ENCODE data around the gene WDR73. TPM values are rescaled to one million over a fixed set of nuclear protein-coding genes. Genes with fewer than 3 reads are reported as not detected.

Gene WDR73
- total and polyA plus RNA-seq, 10 of the 15 experiments (the other 5 are each of a cell fraction or from before 2014, with no cell fraction given) = 4.4 to 25.6 (median 16.3) TPM

- peak; percentile 24; the same call in 1 of the 2 replicates for TF ChIP-seq ZNF687 (IDR thresholded peaks at IDR 0.05)
- TF ChIP-seq ZNF24 (IDR thresholded peaks at IDR 0.05) = no peak
- no peak for TF ChIP-seq RCOR1 (conservative IDR thresholded peaks at IDR 0.05; ENCODE audit: low read depth, low read length)
- 0 out of 2 replicates have a peak, but pooled peaks have one; percentile 30 for TF ChIP-seq NR2F1 (conservative IDR thresholded peaks at IDR 0.05)
- no peak for TF ChIP-seq NFYB (IDR thresholded peaks at IDR 0.05; ENCODE audit: insufficient read depth, low read depth, low read length)
- TF ChIP-seq IRF3 (IDR thresholded peaks at IDR 0.05) = no peak
- TF ChIP-seq, protein P1, sequence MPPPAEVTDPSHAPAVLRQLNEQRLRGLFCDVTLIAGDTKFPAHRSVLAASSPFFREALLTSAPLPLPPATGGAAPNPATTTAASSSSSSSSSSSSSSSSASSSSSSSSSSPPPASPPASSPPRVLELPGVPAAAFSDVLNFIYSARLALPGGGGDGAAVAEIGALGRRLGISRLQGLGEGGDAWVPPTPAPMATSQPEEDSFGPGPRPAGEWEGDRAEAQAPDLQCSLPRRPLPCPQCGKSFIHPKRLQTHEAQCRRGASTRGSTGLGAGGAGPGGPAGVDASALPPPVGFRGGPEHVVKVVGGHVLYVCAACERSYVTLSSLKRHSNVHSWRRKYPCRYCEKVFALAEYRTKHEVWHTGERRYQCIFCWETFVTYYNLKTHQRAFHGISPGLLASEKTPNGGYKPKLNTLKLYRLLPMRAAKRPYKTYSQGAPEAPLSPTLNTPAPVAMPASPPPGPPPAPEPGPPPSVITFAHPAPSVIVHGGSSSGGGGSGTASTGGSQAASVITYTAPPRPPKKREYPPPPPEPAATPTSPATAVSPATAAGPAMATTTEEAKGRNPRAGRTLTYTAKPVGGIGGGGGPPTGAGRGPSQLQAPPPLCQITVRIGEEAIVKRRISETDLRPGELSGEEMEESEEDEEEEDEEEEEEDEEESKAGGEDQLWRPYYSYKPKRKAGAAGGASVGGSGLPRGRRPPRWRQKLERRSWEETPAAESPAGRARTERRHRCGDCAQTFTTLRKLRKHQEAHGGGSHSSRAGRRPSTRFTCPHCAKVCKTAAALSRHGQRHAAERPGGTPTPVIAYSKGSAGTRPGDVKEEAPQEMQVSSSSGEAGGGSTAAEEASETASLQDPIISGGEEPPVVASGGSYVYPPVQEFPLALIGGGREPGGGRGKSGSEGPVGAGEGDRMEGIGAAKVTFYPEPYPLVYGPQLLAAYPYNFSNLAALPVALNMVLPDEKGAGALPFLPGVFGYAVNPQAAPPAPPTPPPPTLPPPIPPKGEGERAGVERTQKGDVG (CRISPR knock-in tag; IDR thresholded peaks at IDR 0.05) = no peak
- no peak for TF ChIP-seq SIN3A (IDR thresholded peaks at IDR 0.05; ENCODE audit: low read depth, low read length)
- TF ChIP-seq SMAD1 (IDR thresholded peaks at IDR 0.05; ENCODE audit: low read depth, partially characterized antibody) = no peak
- TF ChIP-seq ATF7 (IDR thresholded peaks at IDR 0.05; ENCODE audit: low read depth) = no peak
- TF ChIP-seq RELA (IDR thresholded peaks at IDR 0.05; ENCODE audit: borderline replicate concordance, partially characterized antibody) = no peak
- no peak for TF ChIP-seq RAD21 (IDR thresholded peaks at IDR 0.05; ENCODE audit: insufficient read depth, low read depth, low read length)
- no peak for TF ChIP-seq KLF5 (IDR thresholded peaks at IDR 0.05; ENCODE audit: partially characterized antibody)
- no peak for TF ChIP-seq ZNF274 (IDR thresholded peaks at IDR 0.05; ENCODE audit: insufficient read depth, insufficient read length)
- no peak for TF ChIP-seq SUZ12 (IDR thresholded peaks at IDR 0.05; ENCODE audit: unreplicated experiment)
- no peak for TF ChIP-seq FOS (IDR thresholded peaks at IDR 0.05; ENCODE audit: borderline replicate concordance, extremely low read depth, insufficient read length)
Measured at GRCh38 chr15:84633311-84634227, 20.5 kb downstream of the WDR73 start (continued).
